ENCODE results near the gene OR51B2.
"Not testable (repeated sequence)": the region's sequence is repeated elsewhere in the genome, so short reads cannot be mapped to it uniquely, and the experiment has no call there.

OR51B2 gene

GRCh38 chr11:5307256-5308019 is 16.7 kb downstream of the OR51B2 start:
- no peak for DNase-seq

DNA sequence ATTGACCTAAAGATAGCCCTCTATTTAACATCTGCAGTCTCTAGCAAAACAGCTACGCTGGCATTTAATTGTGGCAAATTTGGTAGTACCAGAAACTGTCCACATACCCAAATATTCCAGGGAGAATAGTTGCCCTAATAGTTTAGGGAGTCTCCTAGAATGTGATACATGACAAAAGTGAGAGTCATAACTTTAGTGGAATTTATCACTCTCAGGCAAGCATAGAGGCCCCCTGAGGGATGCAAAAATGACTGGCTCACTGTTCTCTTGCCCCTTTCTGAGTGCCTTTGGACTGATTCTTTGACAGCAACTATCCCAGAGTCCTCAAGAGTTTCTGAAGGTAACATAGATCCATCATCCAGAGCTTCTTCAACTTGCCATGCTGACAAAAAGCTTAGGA is 20.1 kb downstream of the OR51B2 start:
- DNase-seq: no peak

GRCh38 chr11:5303626-5304025 is 20.5 kb downstream of the OR51B2 start:
- no peak for DNase-seq

GRCh38 chr11:5301846-5302245 is 22.3 kb downstream of the OR51B2 start, which contains the start of gene OR51B4:
Gene OR51B4, minus strand, starts transcription at chr11:5301946. Its CDS starts 0 bp downstream, at chr11:5301946.
- DNase-seq: no peak

DNA sequence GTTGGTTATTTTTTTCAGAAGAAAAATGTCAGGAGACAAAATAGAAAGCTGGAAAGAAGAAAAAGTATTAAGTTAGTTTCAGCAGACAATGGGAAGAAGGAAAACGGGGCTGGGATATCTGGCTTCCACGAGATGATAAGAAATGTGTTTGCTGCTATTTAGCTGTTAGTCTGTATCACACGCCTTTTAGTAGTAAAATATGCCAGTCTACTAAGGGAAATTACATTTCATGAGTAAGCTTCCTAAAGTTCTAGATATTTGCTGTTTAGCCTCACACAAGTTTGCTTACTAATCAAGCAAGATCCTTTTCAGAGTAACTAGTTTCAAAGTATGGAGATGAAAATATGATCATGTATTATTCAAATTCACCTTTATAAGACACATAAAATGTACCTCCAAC is 23.8 kb downstream of the OR51B2 start:
- no peak for DNase-seq

DNA sequence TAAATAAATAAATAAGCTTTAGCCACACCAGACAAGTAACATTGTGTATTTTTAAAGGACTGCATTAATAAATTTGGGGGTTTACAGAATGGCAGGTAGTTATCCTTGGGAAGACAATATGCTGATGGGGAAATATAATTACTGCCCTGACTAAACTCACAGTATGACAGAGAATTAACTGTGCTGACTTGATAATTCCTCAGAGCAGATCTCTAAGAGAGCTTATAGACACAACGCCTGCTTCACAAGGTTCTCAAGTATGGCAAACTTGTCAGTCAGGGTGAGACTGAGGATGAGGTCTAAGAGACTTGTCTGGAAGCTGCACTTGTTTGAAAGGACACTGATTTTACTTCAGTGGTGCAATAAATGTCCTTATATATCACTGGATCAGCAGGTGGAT is 25.6 kb downstream of the OR51B2 start:
- no peak for DNase-seq

DNA sequence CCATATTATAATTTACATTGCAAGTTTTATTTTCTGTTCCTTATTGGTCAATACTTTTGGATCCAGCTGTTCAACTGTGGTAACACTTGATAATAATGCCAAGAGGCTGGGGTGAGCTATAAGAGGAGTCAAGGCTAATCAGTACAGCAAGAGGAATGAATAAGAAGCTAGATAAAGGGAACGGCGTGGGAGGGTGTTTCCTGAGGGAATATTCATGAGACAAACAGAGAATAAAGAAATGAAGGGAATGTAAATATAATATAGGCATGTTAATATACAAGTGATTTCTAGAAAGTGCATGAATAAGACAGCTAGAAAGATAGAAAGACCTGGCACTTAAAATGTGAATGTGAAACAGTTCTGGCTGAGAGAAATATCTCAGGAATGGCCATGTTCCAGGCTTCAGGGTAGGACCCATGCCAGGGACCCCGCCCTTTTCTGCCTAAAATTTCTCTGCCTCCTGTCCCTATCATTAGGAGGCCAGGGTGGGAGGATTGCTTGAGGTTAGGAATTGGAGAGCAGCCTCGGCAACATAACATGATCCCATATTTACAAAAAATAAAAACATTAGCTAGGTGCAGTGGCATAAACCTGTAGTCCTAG is 26.3 kb downstream of the OR51B2 start:
- no peak for DNase-seq

- DNase-seq: not testable (repeated sequence)
Observed at GRCh38 chr11:5294342-5294995, 29.6 kb downstream of the OR51B2 start.

DNA sequence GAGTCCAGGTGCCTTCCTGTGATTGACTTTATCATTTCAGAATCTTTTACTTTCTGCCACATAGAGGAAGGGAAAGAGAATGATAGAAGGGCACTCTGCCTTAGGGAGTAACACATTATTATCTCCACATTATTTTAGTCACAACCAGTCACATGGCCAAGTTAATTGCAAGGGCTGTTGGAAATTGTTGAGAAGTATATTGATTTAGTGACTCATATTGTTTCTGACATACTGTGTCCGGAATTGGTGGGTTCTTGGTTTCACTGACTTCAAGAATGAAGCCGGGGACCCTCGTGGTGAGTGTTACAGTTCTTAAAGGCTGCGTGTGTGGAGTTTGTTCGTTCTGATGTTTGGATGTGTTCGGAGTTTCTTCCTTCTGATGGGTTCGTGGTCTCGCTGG is 31.1 kb downstream of the OR51B2 start:
- DNase-seq: no peak

- peak; percentile 5 to 19 for DNase-seq
Observed at GRCh38 chr11:5291207-5291838, 32.8 kb downstream of the OR51B2 start.

- no peak for DNase-seq
Observed at GRCh38 chr11:5290106-5290505, 34.0 kb downstream of the OR51B2 start.

DNA sequence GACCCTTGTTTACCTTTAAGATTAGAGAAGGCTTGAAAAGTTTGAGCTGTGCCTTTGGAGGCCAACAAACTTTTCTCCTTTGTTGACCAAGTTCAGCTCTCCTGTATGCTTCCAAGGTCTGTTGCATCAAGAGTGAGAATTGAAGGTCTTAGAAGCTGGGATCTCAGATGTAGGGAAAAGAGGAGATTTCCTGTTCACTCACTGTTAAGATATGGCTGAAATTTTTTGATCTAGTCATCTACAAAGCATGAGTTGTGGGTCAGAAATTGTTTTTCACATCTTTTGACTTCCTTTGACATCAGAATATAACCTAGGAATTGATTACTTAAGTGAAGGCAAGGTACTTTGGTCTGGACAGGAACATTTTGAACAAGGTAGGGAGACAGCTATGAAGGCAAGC is 34.4 kb downstream of the OR51B2 start:
- no peak for DNase-seq

DNA sequence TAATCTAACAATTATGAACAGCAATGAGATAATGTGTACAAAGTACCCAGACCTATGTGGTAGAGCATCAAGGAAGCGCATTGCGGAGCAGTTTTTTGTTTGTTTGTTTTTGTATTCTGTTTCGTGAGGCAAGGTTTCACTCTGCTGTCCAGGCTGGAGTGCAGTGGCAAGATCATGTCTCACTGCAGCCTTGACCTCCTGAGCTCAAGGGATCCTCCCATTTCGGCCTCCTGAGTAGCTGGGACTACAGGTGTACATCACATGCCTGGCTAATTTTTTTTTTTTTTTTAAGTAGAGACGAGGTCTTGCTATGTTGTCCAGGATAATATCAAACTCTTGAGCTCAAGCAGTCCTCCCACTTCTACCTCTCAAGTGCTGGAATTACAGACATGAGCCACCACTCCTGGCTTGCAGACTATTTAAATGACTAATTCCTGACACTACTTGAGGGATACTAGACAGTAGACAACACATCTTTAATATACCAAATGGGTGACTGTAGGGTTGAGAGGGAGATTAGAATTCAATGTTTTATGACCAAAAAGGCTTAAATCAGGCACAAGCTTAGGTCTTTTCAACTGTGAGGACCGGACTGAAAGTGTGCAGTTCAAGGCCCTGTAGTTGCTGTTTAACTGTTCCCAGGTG is 35.1 kb downstream of the OR51B2 start:
- no peak for DNase-seq

- no peak for DNase-seq
Observed at GRCh38 chr11:5288108-5288905, 35.8 kb downstream of the OR51B2 start.

DNA sequence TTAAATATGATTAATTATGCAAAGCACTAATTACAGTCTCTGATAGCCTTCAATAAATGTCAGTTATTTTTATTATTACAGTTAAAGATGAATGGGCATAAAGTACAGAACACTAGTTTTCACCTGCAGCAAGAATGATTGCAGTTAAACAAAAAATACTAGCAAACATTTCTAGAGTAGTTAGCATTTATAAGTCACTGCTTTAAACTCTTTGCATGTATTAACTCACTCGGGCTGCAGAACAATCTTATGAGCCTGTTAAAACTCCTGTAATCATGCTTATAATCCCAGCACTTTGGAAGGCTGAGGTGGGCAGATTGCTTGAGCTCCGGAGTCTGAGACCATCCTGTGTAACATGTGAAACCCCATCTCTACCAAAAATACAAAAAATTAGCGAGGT is 37.2 kb downstream of the OR51B2 start:
- no peak for DNase-seq

DNA sequence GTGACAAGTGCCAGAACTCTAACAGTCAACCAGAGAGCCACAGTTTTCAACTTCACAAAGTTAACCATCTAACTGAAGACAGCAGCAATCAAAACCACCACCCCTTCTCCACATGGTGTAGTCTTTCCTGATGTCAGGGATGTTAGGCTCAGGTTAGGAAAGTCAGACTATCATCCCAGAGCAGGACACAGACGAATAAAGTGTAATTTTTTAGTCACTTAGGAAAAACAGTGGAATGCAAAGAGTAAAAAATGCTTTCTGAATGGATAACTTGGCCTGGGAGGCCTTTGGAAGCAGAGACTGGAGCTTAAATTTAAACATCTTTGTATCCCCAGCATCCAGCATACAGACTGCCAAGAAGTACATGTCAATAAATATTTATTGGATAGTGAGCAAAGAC is 37.7 kb downstream of the OR51B2 start:
- no peak for DNase-seq

- DNase-seq: no peak
Observed at GRCh38 chr11:5285703-5286340, 38.3 kb downstream of the OR51B2 start.

GRCh38 chr11:5284637-5285036 is 39.5 kb downstream of the OR51B2 start:
- no peak for DNase-seq

GRCh38 chr11:5283882-5284281 is 40.2 kb downstream of the OR51B2 start:
- DNase-seq: no peak

GRCh38 chr11:5283086-5283485 is 41.0 kb downstream of the OR51B2 start:
- no peak for DNase-seq

DNA sequence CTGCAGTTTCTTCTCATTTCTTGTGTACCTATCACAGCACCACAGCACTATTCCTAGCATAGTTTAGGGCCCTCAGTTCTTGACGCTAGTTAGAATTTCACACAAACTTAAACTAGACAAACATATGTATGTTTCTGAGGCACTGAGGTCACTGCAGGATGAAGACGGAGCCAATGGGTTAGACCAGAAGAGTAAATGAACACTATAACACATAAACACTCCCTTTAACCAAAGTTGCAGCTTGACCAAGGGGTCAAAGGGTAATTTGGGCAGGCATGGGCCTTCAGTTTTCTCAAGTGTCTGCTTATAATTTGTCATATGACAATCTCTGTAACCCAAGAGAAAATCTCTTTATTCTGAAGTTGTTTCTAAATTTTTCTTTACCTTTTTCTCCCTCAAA is 41.5 kb downstream of the OR51B2 start:
- DNase-seq: no peak

- DNase-seq: no peak
Observed at GRCh38 chr11:5281596-5281995, 42.5 kb downstream of the OR51B2 start.
